ENCODE data around the gene GPR137B.

- TF ChIP-seq CTCF (IDR thresholded peaks at IDR 0.05) = no peak
- no peak for TF ChIP-seq POLR2A (IDR thresholded peaks at IDR 0.05)
These were observed 1.5 kb upstream of the GPR137B start for GRCh38 chr1:236140705-236141446.
